Measurements from ENCODE around the gene TMEM126A. TPM values are rescaled to one million over a fixed set of nuclear protein-coding genes. Genes with fewer than 3 reads are reported as not detected.
A peak's percentile ranks its signal among the peaks of the same experiment; 100 is the strongest.
"Not testable (repeated sequence)": the region's sequence is repeated elsewhere in the genome, so short reads cannot be mapped to it uniquely, and the experiment has no call there.

TMEM126A gene
- total and polyA plus RNA-seq, 2 experiments from 2014 or later = 24.7 to 71.1 TPM

GRCh38 chr11:85670949-85671663 is 23.3 kb downstream of the TMEM126A start:
- H4K20me1 ChIP-seq (replicated peaks; ENCODE audit: insufficient read depth); H3K4me1 ChIP-seq (ENCODE audit: insufficient read depth); H3F3A ChIP-seq (replicated peaks; ENCODE audit: low read depth); H3K27me3 Mint-ChIP-seq (ENCODE audit: insufficient read depth, low read depth, poor library complexity); H3K27ac Mint-ChIP-seq; H3K4me2 ChIP-seq; H3K36me3 Mint-ChIP-seq (ENCODE audit: low read depth); H3K79me2 ChIP-seq (replicated peaks; ENCODE audit: insufficient read depth); H2AFZ ChIP-seq; H3K9me2 ChIP-seq (ENCODE audit: insufficient read depth); H3K4me1 Mint-ChIP-seq; H3K36me3 ChIP-seq (ENCODE audit: insufficient read depth); H3K27ac ChIP-seq (ENCODE audit: low read depth); H3K4me3 ChIP-seq; H3K4me3 Mint-ChIP-seq; ATAC-seq; DNase-seq (ENCODE audit: low spot score): not testable (repeated sequence)
- peaks cover 20% of the 10 kb centered on the region; the same call in 2 of the 3 replicates for H3K9me3 Mint-ChIP-seq
- H3K27me3 ChIP-seq (ENCODE audit: insufficient read depth) = peaks cover 33% of the 10 kb centered on the region; the same call in 1 of the 2 replicates

GRCh38 chr11:85672105-85672902 is 24.5 kb downstream of the TMEM126A start:
- Histone ChIP-seq H3K27ac (ENCODE audit: low read depth) (no peak overlapping the region), H3F3A (replicated peaks; ENCODE audit: low read depth) (no peaks in the 10 kb centered on the region), H3K4me1 (ENCODE audit: insufficient read depth) (0 out of 2 replicates have a peak, but pooled peaks cover under 1% of the 10 kb centered on the region), H3K36me3 (ENCODE audit: insufficient read depth) (no peaks in the 10 kb centered on the region), H2AFZ (no peak overlapping the region), H3K4me2 (no peak overlapping the region), H3K27me3 (ENCODE audit: insufficient read depth) (peaks cover 33% of the 10 kb centered on the region; the same call in 1 of the 2 replicates), H3K9me2 (ENCODE audit: insufficient read depth) (no peaks in the 10 kb centered on the region), H3K79me2 (replicated peaks; ENCODE audit: insufficient read depth) (no peaks in the 10 kb centered on the region), H3K4me3 (no peak overlapping the region), H4K20me1 (replicated peaks; ENCODE audit: insufficient read depth) (no peaks in the 10 kb centered on the region)
- H3K4me1 Mint-ChIP-seq = 0 out of 3 replicates have a peak, but pooled peaks cover 3% of the 10 kb centered on the region
- ATAC-seq = peak; percentile 62
- peaks cover 6% of the 10 kb centered on the region; the same call in 1 of the 3 replicates for H3K36me3 Mint-ChIP-seq (ENCODE audit: low read depth)
- H3K27ac Mint-ChIP-seq = no peak overlapping the region
- DNase-seq (ENCODE audit: low spot score) = peak; percentile 46
- H3K9me3 Mint-ChIP-seq = peaks cover 20% of the 10 kb centered on the region; the same call in 2 of the 3 replicates
- no peak for TF ChIP-seq CREB1 (CRISPR knock-in tag; IDR thresholded peaks at IDR 0.05; ENCODE audit: low read depth)
- TF ChIP-seq EZH2 (IDR thresholded peaks at IDR 0.05; ENCODE audit: low read depth, unreplicated experiment) = no peak
- no peak for TF ChIP-seq CTCF (conservative IDR thresholded peaks at IDR 0.05; ENCODE audit: low read depth in 2 of 2)
- TF ChIP-seq REST (IDR thresholded peaks at IDR 0.05; ENCODE audit: unreplicated experiment) = no peak
- no peak for TF ChIP-seq ZNF331 (CRISPR knock-in tag; IDR thresholded peaks at IDR 0.05; ENCODE audit: low read depth)
- no peak for TF ChIP-seq POLR2AphosphoS5 (IDR thresholded peaks at IDR 0.05; ENCODE audit: low read depth)
- TF ChIP-seq NANOG (IDR thresholded peaks at IDR 0.05; ENCODE audit: borderline replicate concordance) = no peak
- no peak overlapping the region for H3K4me3 Mint-ChIP-seq
- H3K27me3 Mint-ChIP-seq (ENCODE audit: insufficient read depth, low read depth, poor library complexity) = peaks cover 3% of the 10 kb centered on the region

All from GM23338 (cell line).